GM23248 (cell line): Measurements from ENCODE around the gene DLST. TPM values are rescaled to one million over a fixed set of nuclear protein-coding genes. Genes with fewer than 3 reads are reported as not detected.

Experiments used
- DNase-seq: peaks from one replicate; pipeline ENCODE4 v3.0.0-alpha.2; 2015
- H2AFZ ChIP-seq: fragments of 200-600 bp; sonication (generic); 2 replicates; pipeline ENCODE4 v1.6.1; 2016; ENCODE audit warnings: antibody characterized with exemption
- H3F3A ChIP-seq: fragments of 200-600 bp; sonication (generic); 2 replicates; pipeline ENCODE4 v1.6.1; 2016; ENCODE audit warnings: mild to moderate bottlenecking, antibody characterized with exemption, mixed run types; ENCODE audit not compliant: insufficient read depth
- H3K27ac ChIP-seq: fragments of 200-600 bp; sonication (generic); 2 replicates; pipeline ENCODE4 v1.5.1; 2016; ENCODE audit warnings: mild to moderate bottlenecking
- H3K27me3 ChIP-seq: fragments of 200-600 bp; sonication (generic); replicated peaks from 2 replicates; pipeline ENCODE4 v1.6.1; 2016; ENCODE audit warnings: mild to moderate bottlenecking; ENCODE audit not compliant: insufficient read depth
- H3K36me3 ChIP-seq: fragments of 200-600 bp; sonication (generic); 2 replicates; pipeline ENCODE4 v1.6.1; 2016; ENCODE audit warnings: low read depth, mild to moderate bottlenecking
- H3K4me1 ChIP-seq: fragments of 200-600 bp; sonication (generic); 2 replicates; pipeline ENCODE4 v1.6.1; 2016; ENCODE audit warnings: mild to moderate bottlenecking; ENCODE audit not compliant: insufficient read depth
- H3K4me2 ChIP-seq: fragments of 200-600 bp; sonication (generic); one replicate; pipeline ENCODE4 v1.6.1; 2016; ENCODE audit warnings: mild to moderate bottlenecking; ENCODE audit not compliant: unreplicated experiment
- H3K4me3 ChIP-seq: fragments of 200-600 bp; sonication (generic); 2 replicates; pipeline ENCODE4 v1.5.1; 2016; ENCODE audit warnings: mild to moderate bottlenecking
- H3K79me2 ChIP-seq: fragments of 200-600 bp; sonication (generic); 2 replicates; pipeline ENCODE4 v1.6.1; 2016; ENCODE audit warnings: mild to moderate bottlenecking; ENCODE audit not compliant: insufficient read depth
- H3K9ac ChIP-seq: fragments of 200-600 bp; sonication (generic); 2 replicates; pipeline ENCODE4 v1.6.1; 2016; ENCODE audit warnings: mild to moderate bottlenecking
- H3K9me2 ChIP-seq: fragments of 200-600 bp; sonication (generic); 2 replicates; pipeline ENCODE4 v1.6.1; 2016; ENCODE audit warnings: mixed run types, mild to moderate bottlenecking, moderate library complexity; ENCODE audit not compliant: insufficient read depth
- H3K9me3 ChIP-seq: fragments of 200-600 bp; sonication (generic); one replicate; pipeline ENCODE4 v1.6.1; 2017; ENCODE audit warnings: low read depth
- H4K20me1 ChIP-seq: fragments of 200-600 bp; sonication (generic); 2 replicates; pipeline ENCODE4 v1.6.0; 2016; ENCODE audit not compliant: insufficient read depth
- EZH2 ChIP-seq: fragments of 200-600 bp; sonication (generic); IDR thresholded peaks from 2 replicates; pipeline ENCODE4 v1.6.1; 2018; ENCODE audit warnings: antibody characterized with exemption, mild to moderate bottlenecking; ENCODE audit not compliant: insufficient read depth, poor library complexity, severe bottlenecking
- EZH2phosphoT487 ChIP-seq: fragments of 200-600 bp; sonication (generic); IDR thresholded peaks from 2 replicates; pipeline ENCODE4 v1.6.1; 2018; ENCODE audit warnings: antibody characterized with exemption, moderate library complexity, mild to moderate bottlenecking, low read depth; ENCODE audit not compliant: insufficient read depth
- WGBS, 2 experiments: methylation state at CpG; one replicate each; pipeline ENCODE4 v1.1.6; 2015 to 2017; ENCODE audit warnings: low lambda C conversion rate in 2 of 2, low coverage in 1 of 2; ENCODE audit errors: missing lambda C conversion rate in 2 of 2; 5-methylcytosine and 5-hydroxymethylcytosine counted together
- in situ Hi-C: fragments of 300-500 bp; cut with MboI; formaldehyde crosslinking; loops from 2 replicates; pipeline ENCODE4 v1.15.0; 2020
- polyA plus RNA-seq: library from polyadenylated mRNA; unstranded; fragments of >200 nt; fragmentation: Nextera tagmentation; extraction: Ambion mirVana; gene quantifications from 2 replicates; pipeline ENCODE4 v1.2.1, GENCODE V29; 2016
- total RNA-seq: library from RNA; depleted of rRNA; stranded (reverse); fragments of >200 nt; shearing (Covaris generic); gene quantifications from 2 replicates; pipeline ENCODE4 v1.2.3, GENCODE V29; 2014

DLST gene
- total and polyA plus RNA-seq, 2 experiments from 2014 or later = 11.8 to 60.8 TPM

- no peak for DNase-seq
Observed at GRCh38 chr14:74898694-74899093, 17.0 kb downstream of the DLST start.

DNA sequence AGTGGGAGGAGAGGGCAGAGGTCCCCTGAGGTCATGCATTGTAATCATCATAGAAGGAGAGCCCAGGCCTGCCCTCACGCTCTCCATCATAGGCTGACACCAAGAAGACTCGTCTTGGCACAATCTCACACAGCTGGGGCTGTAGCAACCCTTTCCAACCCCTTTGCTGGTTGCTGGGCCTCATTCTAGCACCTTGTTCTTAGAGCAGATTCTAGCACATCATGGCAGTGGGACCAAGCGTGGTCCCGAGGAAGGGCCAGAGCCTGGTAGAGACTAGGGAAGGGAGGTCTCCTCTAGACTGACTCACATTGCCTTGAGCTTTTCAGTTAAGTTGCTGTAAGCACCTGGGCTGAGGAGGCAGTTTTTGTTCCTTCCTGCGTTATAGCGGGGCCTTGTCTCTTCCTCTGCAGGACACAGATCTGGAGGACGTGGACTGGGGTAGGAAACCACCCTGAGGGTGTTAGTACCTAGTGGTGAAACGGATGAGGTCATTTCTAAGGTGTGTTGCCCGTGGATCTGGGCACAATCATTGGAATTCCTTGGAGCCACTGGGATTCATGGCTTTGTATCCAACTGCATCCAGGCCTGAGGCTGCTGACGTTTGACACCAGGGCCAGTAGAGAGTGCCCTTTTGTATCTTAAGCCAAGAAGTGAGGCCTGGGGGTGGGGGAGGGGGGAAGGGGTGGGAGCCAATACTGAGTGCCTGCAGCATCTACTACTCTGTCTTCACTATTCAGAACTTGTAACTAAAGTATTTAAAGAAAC is 21.4 kb downstream of the DLST start:
- no peaks in the 10 kb centered on the region for H4K20me1 ChIP-seq
- H3K4me3 ChIP-seq = no peak overlapping the region
- no peaks in the 10 kb centered on the region for H3K9me3 ChIP-seq
- peaks cover 4% of the 10 kb centered on the region; the same call in 1 of the 2 replicates for H3K4me1 ChIP-seq
- peaks cover 42% of the 10 kb centered on the region for H3K36me3 ChIP-seq
- no peaks in the 10 kb centered on the region for H3K27me3 ChIP-seq
- no peak overlapping the region for H3K4me2 ChIP-seq
- in situ Hi-C loops = no loop called here
- H2AFZ ChIP-seq = no peak overlapping the region
- no peak for DNase-seq
- TF ChIP-seq EZH2phosphoT487 = no peak
- no peak overlapping the region for H3K9ac ChIP-seq
- 68 to 71% methylated on average over 10 of the region's 10 CpGs for WGBS, 2 experiments
- H3K79me2 ChIP-seq = no peaks in the 10 kb centered on the region
- peaks cover 31% of the 10 kb centered on the region for H3F3A ChIP-seq
- H3K9me2 ChIP-seq = no peaks in the 10 kb centered on the region
- no peak overlapping the region for H3K27ac ChIP-seq

More at GRCh38 chr14:74898694-74899093, 17.0 kb downstream of the DLST start:
- peaks cover 87% of the 10 kb centered on the region for H3K36me3 ChIP-seq
- H3K4me3 ChIP-seq = no peak overlapping the region
- H3K4me2 ChIP-seq = no peak overlapping the region
- H3K79me2 ChIP-seq = peaks cover 24% of the 10 kb centered on the region
- H3K27ac ChIP-seq = no peak overlapping the region
- H3K9ac ChIP-seq = no peak overlapping the region
- TF ChIP-seq EZH2 (no peak), EZH2phosphoT487 (no peak)
- peaks cover 10% of the 10 kb centered on the region for H3F3A ChIP-seq
- in situ Hi-C loops = no loop called here
- no peaks in the 10 kb centered on the region for H3K27me3 ChIP-seq
- no peaks in the 10 kb centered on the region for H3K9me2 ChIP-seq
- no peaks in the 10 kb centered on the region for H3K9me3 ChIP-seq
- H4K20me1 ChIP-seq = no peaks in the 10 kb centered on the region
- no peak overlapping the region for H2AFZ ChIP-seq
- whole genome bisulfite sequencing, 2 experiments = 78 to 81% methylated on average over 5 of the region's 5 CpGs
- no peaks in the 10 kb centered on the region for H3K4me1 ChIP-seq

- no peaks in the 10 kb centered on the region for H3K27me3 ChIP-seq
- WGBS, 2 experiments = 62 to 64% methylated on average over 6 of the region's 6 CpGs
- H3K4me3 ChIP-seq = no peak overlapping the region
- H3K4me2 ChIP-seq = no peak overlapping the region
- H3F3A ChIP-seq = peaks cover 31% of the 10 kb centered on the region
- peak; percentile 37 for DNase-seq
- no peak overlapping the region for H3K9ac ChIP-seq
- TF ChIP-seq EZH2phosphoT487 = no peak
- TF ChIP-seq EZH2 = no peak
- in situ Hi-C loops = no loop called here
- H4K20me1 ChIP-seq = no peaks in the 10 kb centered on the region
- peaks cover 4% of the 10 kb centered on the region; the same call in 1 of the 2 replicates for H3K4me1 ChIP-seq
- peaks cover 25% of the 10 kb centered on the region for H3K36me3 ChIP-seq
- H3K27ac ChIP-seq = no peak overlapping the region
- H3K79me2 ChIP-seq = no peaks in the 10 kb centered on the region
- no peaks in the 10 kb centered on the region for H3K9me2 ChIP-seq
- no peak overlapping the region for H2AFZ ChIP-seq
- H3K9me3 ChIP-seq = no peaks in the 10 kb centered on the region
Observed at GRCh38 chr14:74904635-74905503, 23.2 kb downstream of the DLST start.

DNA sequence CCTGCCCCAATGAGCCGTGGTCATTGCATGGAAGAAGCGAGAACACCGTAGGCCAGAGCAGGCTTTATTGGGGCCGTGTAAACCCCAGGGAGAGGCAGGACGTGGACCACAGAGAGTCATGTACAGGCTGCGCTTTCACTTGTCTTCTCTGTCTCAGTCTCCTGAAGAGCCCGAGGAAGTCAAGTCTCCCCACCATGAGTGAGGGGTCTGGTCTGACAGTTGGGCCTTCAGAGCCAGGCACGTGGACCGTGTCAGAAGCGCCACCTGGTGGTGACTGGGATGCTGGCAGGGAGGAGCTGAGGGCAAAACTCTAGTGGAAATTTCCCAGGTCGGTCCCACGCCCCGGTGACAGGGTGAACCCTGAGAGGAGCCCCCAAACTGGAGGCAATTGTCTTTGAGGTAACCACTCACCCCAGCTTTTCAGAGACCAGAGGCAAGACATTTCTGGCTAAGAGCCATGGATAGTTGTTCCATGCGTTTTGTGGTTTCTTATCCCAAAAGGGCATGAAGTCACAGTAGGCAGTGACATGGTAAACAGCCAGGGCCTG is 24.0 kb downstream of the DLST start:
- Histone ChIP-seq H3K4me2 (no peak overlapping the region), H3K27ac (no peak overlapping the region), H3K4me1 (peaks cover 4% of the 10 kb centered on the region; the same call in 1 of the 2 replicates), H3K9me2 (no peaks in the 10 kb centered on the region), H3K79me2 (no peaks in the 10 kb centered on the region), H3K9me3 (no peaks in the 10 kb centered on the region), H3K36me3 (peaks cover 17% of the 10 kb centered on the region), H2AFZ (no peak overlapping the region), H3K9ac (no peak overlapping the region), H3K27me3 (no peaks in the 10 kb centered on the region), H4K20me1 (no peaks in the 10 kb centered on the region), H3F3A (peaks cover 31% of the 10 kb centered on the region), H3K4me3 (no peak overlapping the region)
- TF ChIP-seq EZH2 (no peak), EZH2phosphoT487 (no peak)
- peak; percentile 70 for DNase-seq
- in situ Hi-C loops = no loop called here
- WGBS, 2 experiments = 33% methylated on average over 14 of the region's 14 CpGs
